ENCODE measurements around the gene TBX2.
"Not testable (repeated sequence)": the region's sequence is repeated elsewhere in the genome, so short reads cannot be mapped to it uniquely, and the experiment has no call there.

The TBX2 gene

DNA sequence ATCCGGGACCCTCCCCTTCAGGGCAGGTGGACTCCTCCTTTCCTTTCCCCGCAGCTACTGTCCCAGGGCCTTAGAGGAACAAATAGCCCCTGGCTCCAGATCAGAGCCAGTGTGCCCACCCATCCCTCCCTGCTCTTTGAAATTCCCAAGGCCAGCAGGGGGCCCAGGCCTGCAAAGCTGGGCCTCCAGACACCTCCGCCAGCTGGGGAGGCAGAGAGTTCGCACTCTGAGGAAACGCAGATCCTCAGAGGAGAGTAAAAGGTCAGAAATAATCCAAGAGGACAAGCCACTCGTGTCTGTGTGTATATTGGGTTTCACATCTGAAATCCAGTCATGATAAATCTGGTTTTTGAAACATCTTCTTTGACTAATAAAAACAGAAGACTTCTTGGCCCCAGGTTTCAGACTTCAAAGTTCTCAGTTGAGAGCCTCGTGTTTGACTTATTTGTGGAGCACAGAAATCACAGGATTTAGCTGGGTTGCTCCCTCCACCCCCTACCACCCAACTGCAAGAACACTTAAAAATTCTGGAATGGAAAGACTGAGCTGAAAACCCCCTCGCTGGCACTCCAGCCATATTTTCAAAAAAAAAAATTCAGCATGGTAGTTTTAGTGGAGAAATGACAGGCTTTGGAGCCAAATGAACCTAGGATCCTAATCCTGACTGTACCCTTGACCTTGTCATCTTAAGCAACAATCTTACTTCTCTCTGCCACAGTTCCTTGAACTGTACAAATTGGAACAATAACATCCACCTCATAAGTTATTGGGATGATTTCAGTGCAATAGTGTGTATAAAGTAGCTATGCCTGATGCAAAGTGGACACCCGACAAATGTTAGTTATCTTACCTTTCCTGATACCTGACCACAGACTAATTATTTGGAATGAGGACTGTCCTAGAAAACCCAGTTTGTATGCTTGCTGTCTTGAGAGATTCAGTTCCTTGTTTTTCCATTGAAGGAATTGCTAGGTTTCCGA lies 44.5 kb upstream of the TBX2 start:
- H3K27me3 Mint-ChIP-seq (ENCODE audit: low read depth, poor library complexity) = peaks cover 3% of the 10 kb centered on the region
- no peak for TF ChIP-seq CTCF (IDR thresholded peaks at IDR 0.05)
- no peaks in the 10 kb centered on the region for H3K9me3 Mint-ChIP-seq
- peaks cover 46% of the 10 kb centered on the region for H3K4me1 Mint-ChIP-seq
- no peak for DNase-seq
- H3K36me3 Mint-ChIP-seq (ENCODE audit: low read depth) = no peaks in the 10 kb centered on the region
- no peak overlapping the region for H3K4me3 Mint-ChIP-seq
- no peak overlapping the region for H3K27ac Mint-ChIP-seq

DNA sequence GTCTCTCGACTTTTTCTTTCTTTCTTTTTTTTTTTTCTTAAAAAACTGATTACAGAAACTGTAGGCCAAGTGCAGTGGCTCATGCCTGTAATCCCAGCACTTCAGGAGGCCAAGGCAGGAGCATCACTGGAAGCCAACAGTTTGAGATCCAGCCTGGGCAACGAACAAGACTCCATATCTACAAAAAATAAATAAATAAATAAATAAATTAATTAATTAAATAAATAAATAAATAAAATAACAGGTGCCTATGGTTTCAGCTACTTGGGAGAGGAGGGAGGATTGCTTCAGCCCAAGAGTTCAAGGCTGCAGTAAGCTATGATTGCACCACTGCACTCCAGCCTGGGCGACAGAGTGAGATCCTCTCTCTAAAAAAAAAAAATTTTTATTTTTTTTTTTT lies 42.6 kb upstream of the TBX2 start:
- not testable (repeated sequence) for H3K9me3 Mint-ChIP-seq; H3K27ac Mint-ChIP-seq; H3K4me3 Mint-ChIP-seq; H3K36me3 Mint-ChIP-seq (ENCODE audit: low read depth); H3K27me3 Mint-ChIP-seq (ENCODE audit: low read depth, poor library complexity); DNase-seq
- H3K4me1 Mint-ChIP-seq = peaks cover 38% of the 10 kb centered on the region

DNA sequence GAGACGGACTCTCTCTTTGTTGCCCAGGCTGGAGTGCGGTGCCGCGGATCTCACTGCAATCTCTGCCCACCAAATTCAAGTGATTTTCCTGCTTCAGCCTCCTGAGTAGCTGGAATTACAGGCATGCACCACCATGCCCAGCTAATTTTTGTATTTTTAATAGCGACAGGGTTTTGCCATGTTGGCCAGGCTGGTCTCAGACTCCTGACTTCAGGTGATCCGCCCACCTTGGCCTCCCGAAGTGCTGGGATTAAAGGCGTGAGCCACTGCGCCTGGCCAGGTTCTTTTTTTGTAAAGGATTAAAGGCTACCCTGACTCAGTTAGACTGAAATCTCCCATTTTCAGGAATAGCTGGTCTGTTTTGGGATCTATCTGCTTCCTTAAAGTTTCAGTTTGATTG lies 40.1 kb upstream of the TBX2 start:
- H3K27me3 Mint-ChIP-seq (ENCODE audit: low read depth, poor library complexity); H3K36me3 Mint-ChIP-seq (ENCODE audit: low read depth); H3K27ac Mint-ChIP-seq; DNase-seq; H3K9me3 Mint-ChIP-seq; H3K4me3 Mint-ChIP-seq: not testable (repeated sequence)
- peaks cover 29% of the 10 kb centered on the region for H3K4me1 Mint-ChIP-seq

GRCh38 chr17:61360318-61360943 lies 39.2 kb upstream of the TBX2 start:
- no peak overlapping the region for H3K4me3 Mint-ChIP-seq
- no peak overlapping the region for H3K27ac Mint-ChIP-seq

GRCh38 chr17:61361084-61361483 lies 38.6 kb upstream of the TBX2 start:
- no peak overlapping the region for H3K4me3 Mint-ChIP-seq
- no peaks in the 10 kb centered on the region for H3K36me3 Mint-ChIP-seq (ENCODE audit: low read depth)
- peaks cover 22% of the 10 kb centered on the region for H3K4me1 Mint-ChIP-seq
- no peak overlapping the region for H3K27ac Mint-ChIP-seq
- peaks cover 4% of the 10 kb centered on the region for H3K27me3 Mint-ChIP-seq (ENCODE audit: low read depth, poor library complexity)
- no peak for TF ChIP-seq CTCF (IDR thresholded peaks at IDR 0.05)
- H3K9me3 Mint-ChIP-seq = no peaks in the 10 kb centered on the region
- no peak for DNase-seq

More at GRCh38 chr17:61360318-61360943, 39.2 kb upstream of the TBX2 start:
- Mint-ChIP-seq H3K9me3 (no peaks in the 10 kb centered on the region), H3K27me3 (ENCODE audit: low read depth, poor library complexity) (peaks cover 4% of the 10 kb centered on the region), H3K4me1 (peaks cover 21% of the 10 kb centered on the region), H3K36me3 (ENCODE audit: low read depth) (no peaks in the 10 kb centered on the region)
- no peak for DNase-seq
- no peak for TF ChIP-seq CTCF (IDR thresholded peaks at IDR 0.05)

- DNase-seq = no peak
- no peaks in the 10 kb centered on the region for H3K36me3 Mint-ChIP-seq (ENCODE audit: low read depth)
- no peak for TF ChIP-seq CTCF (IDR thresholded peaks at IDR 0.05)
- H3K27ac Mint-ChIP-seq = no peak overlapping the region
- peaks cover 35% of the 10 kb centered on the region for H3K4me1 Mint-ChIP-seq
- no peak overlapping the region for H3K4me3 Mint-ChIP-seq
- H3K9me3 Mint-ChIP-seq = no peaks in the 10 kb centered on the region
- peaks cover 4% of the 10 kb centered on the region for H3K27me3 Mint-ChIP-seq (ENCODE audit: low read depth, poor library complexity)
These were observed 37.2 kb upstream of the TBX2 start for GRCh38 chr17:61362396-61362795.
